ENCODE results near the gene TBC1D12.

DNA sequence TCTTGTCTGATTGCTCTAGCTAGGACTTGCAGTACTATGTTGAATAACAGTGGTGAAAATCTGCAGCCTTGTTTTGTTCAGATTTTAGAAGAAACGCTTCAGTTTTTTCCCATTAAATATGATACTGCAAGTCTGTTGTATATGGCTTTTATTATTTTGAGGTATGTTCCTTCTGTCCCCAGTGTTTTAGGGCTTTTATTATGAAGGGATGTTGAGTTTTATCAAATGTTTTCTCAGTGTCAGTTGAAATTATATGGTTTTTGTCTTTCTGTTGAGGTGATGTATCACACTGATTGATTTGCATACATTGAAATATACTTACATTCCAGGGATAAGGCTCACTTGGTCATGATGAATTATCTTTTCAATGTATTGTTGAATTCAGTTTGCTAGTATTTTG lies 82.8 kb downstream of the TBC1D12 start:
- TF ChIP-seq EZH2 (optimal IDR thresholded peaks at IDR 0.05; ENCODE audit: low read depth, low read length) (no peak), EZH2phosphoT487 (IDR thresholded peaks at IDR 0.05; ENCODE audit: low read length) (no peak)
- TF ChIP-seq, protein P1, sequence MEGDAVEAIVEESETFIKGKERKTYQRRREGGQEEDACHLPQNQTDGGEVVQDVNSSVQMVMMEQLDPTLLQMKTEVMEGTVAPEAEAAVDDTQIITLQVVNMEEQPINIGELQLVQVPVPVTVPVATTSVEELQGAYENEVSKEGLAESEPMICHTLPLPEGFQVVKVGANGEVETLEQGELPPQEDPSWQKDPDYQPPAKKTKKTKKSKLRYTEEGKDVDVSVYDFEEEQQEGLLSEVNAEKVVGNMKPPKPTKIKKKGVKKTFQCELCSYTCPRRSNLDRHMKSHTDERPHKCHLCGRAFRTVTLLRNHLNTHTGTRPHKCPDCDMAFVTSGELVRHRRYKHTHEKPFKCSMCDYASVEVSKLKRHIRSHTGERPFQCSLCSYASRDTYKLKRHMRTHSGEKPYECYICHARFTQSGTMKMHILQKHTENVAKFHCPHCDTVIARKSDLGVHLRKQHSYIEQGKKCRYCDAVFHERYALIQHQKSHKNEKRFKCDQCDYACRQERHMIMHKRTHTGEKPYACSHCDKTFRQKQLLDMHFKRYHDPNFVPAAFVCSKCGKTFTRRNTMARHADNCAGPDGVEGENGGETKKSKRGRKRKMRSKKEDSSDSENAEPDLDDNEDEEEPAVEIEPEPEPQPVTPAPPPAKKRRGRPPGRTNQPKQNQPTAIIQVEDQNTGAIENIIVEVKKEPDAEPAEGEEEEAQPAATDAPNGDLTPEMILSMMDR (IDR thresholded peaks at IDR 0.05; ENCODE audit: low read length): no peak

Data from MM.1S (cell line).